GM12878 (cell line): ENCODE measurements around the gene FXYD6. TPM values are rescaled to one million over a fixed set of nuclear protein-coding genes. Genes with fewer than 3 reads are reported as not detected.

Experiments used
- ATAC-seq: fragments of 200-7000 bp; cut with Tn5 transposase; 3 replicates; pipeline ENCODE4 v1.9.1; 2020; ENCODE audit warnings: mild to moderate bottlenecking, moderate library complexity
- BruUV-seq: library from RNA; stranded (reverse); fragments of 400-500 nt; replicated peaks from 2 replicates; lab custom pipeline; 2021; lab: Mats Ljungman, UMichigan
- CTCF ChIA-PET: fragments of 300-600 bp; sonication (Branson Sonifier 250); formaldehyde crosslinking; extraction: SDS; loops from one replicate; lab custom pipeline; 2021; ENCODE audit warnings: inconsistent platforms; lab: Yijun Ruan, JAX
- POLR2A ChIA-PET: fragments of 350-600 bp; formaldehyde crosslinking; extraction: SDS; loops from one replicate; lab custom pipeline; 2021; ENCODE audit warnings: inconsistent platforms; lab: Charles Lee
- RAD21 ChIA-PET: fragments of 300-600 bp; sonication (Branson Sonifier 250); formaldehyde crosslinking; loops from one replicate; lab custom pipeline; 2023; ENCODE audit warnings: antibody characterized with exemption; ENCODE audit not compliant: unreplicated experiment; lab: Charles Lee
- SMC1A ChIA-PET: fragments of 300-600 bp; sonication (Branson Sonifier 250); formaldehyde crosslinking; loops from one replicate; lab custom pipeline; 2023; ENCODE audit not compliant: unreplicated experiment, uncharacterized antibody; lab: Charles Lee
- DNase-seq: peaks from one replicate; pipeline ENCODE4 v3.0.0-alpha.2; 2011; ENCODE audit warnings: low read depth, low spot score
- FAIRE-seq: peaks from 3 replicates; lab custom pipeline; 2011; peaks lifted over from hg19 to GRCh38; lab: Jason Lieb, UNC
- H2AFZ ChIP-seq: 2 replicates; pipeline ENCODE4 v1.6.0; 2011; ENCODE audit warnings: low read depth, low read length, control low read depth; ENCODE audit not compliant: control insufficient read depth
- H3K27ac ChIP-seq: 2 replicates; pipeline ENCODE4 v1.5.1; 2011; ENCODE audit warnings: control low read depth; ENCODE audit not compliant: control insufficient read depth, insufficient read depth
- H3K27me3 ChIP-seq, 2 experiments: replicated peaks in 1 of 2; 2 replicates each; pipeline versions ENCODE4 v1.6.0 to v1.6.1; 2011; ENCODE audit warnings: low read length in 1 of 2; ENCODE audit not compliant: control insufficient read depth in 2 of 2, insufficient read depth in 2 of 2
- H3K36me3 ChIP-seq, 2 experiments: 2 replicates each; pipeline ENCODE4 v1.5.1; 2011; ENCODE audit warnings: low read length in 1 of 2; ENCODE audit not compliant: control insufficient read depth in 2 of 2, insufficient read depth in 2 of 2
- H3K4me1 ChIP-seq: 2 replicates; pipeline ENCODE4 v1.6.1; 2011; ENCODE audit warnings: mild to moderate bottlenecking, low read length, moderate library complexity, mixed read lengths; ENCODE audit not compliant: control insufficient read depth, insufficient read depth
- H3K4me2 ChIP-seq: 2 replicates; pipeline ENCODE4 v1.6.0; 2011; ENCODE audit warnings: control low read depth; ENCODE audit not compliant: control insufficient read depth, insufficient read depth
- H3K4me3 ChIP-seq: fragments of 200-600 bp; sonication (generic); 2 replicates; pipeline ENCODE4 v1.5.1; 2016
- H3K79me2 ChIP-seq: 2 replicates; pipeline ENCODE4 v1.6.0; 2011; ENCODE audit warnings: low read length; ENCODE audit not compliant: control insufficient read depth, insufficient read depth
- H3K9ac ChIP-seq: 2 replicates; pipeline ENCODE4 v1.8.0; 2011; ENCODE audit warnings: low read length, control low read depth, mixed read lengths; ENCODE audit not compliant: control insufficient read depth, insufficient read depth
- H3K9me3 ChIP-seq: replicated peaks from 3 replicates; pipeline ENCODE4 v1.5.1; 2011; ENCODE audit warnings: mild to moderate bottlenecking, low read length; ENCODE audit not compliant: control insufficient read depth, insufficient read depth
- H4K20me1 ChIP-seq: 2 replicates; pipeline ENCODE4 v1.6.0; 2011; ENCODE audit not compliant: control insufficient read depth, insufficient read depth
- ATF2 ChIP-seq: IDR thresholded peaks from 2 replicates; pipeline ENCODE4 v1.6.1; 2012; ENCODE audit warnings: low read length, inconsistent platforms
- CREM ChIP-seq: IDR thresholded peaks from 2 replicates; pipeline ENCODE4 v1.6.1; 2014; ENCODE audit warnings: antibody characterized with exemption, low read depth
- JUND ChIP-seq: IDR thresholded peaks from 2 replicates; pipeline ENCODE4 v1.6.1; 2012; ENCODE audit warnings: low read depth, mild to moderate bottlenecking, low read length, improper control_type of control experiment, moderate library complexity
- MXI1 ChIP-seq: fragments of 150-350 bp; IDR thresholded peaks from 2 replicates; pipeline ENCODE4 v1.6.1; 2011; ENCODE audit warnings: low read depth, mild to moderate bottlenecking, inconsistent platforms, low read length, improper control_type of control experiment
- NKRF ChIP-seq: fragments of 450-650 bp; conservative IDR thresholded peaks from 2 replicates; pipeline ENCODE4 v1.6.1; 2017; ENCODE audit warnings: mild to moderate bottlenecking, moderate library complexity
- SREBF1 ChIP-seq: IDR thresholded peaks from 2 replicates; pipeline ENCODE4 v1.6.1; 2012; ENCODE audit warnings: mild to moderate bottlenecking, low read length
- TAF1 ChIP-seq: IDR thresholded peaks from 2 replicates; pipeline ENCODE4 v1.6.1; 2011; ENCODE audit warnings: mild to moderate bottlenecking, low read depth, low read length, borderline replicate concordance
- TARDBP ChIP-seq: IDR thresholded peaks from 2 replicates; pipeline ENCODE4 v1.6.1; 2016; ENCODE audit warnings: borderline replicate concordance
- ZBED1 ChIP-seq: IDR thresholded peaks from 2 replicates; pipeline ENCODE4 v1.6.1; 2016; ENCODE audit warnings: borderline replicate concordance
- ZBTB4 ChIP-seq: fragments of 450-650 bp; formaldehyde crosslinking; IDR thresholded peaks from 2 replicates; pipeline ENCODE4 v1.4.0; 2022; ENCODE audit warnings: mild to moderate bottlenecking, moderate library complexity
- ZBTB40 ChIP-seq: fragments of 450-650 bp; IDR thresholded peaks from 2 replicates; pipeline ENCODE4 v1.6.1; 2016; ENCODE audit warnings: mild to moderate bottlenecking, moderate library complexity, borderline replicate concordance
- ZNF622 ChIP-seq: fragments of 450-650 bp; IDR thresholded peaks from 2 replicates; pipeline ENCODE4 v1.6.1; 2017; ENCODE audit warnings: mild to moderate bottlenecking, inconsistent platforms
- WGBS: methylation state at CpG from one replicate; pipeline ENCODE4 v1.1.6; 2016; ENCODE audit warnings: low lambda C conversion rate; ENCODE audit not compliant: insufficient replicate concordance, insufficient coverage; ENCODE audit errors: missing lambda C conversion rate; 5-methylcytosine and 5-hydroxymethylcytosine counted together
- in situ Hi-C: fragments of 300-500 bp; cut with MboI; formaldehyde crosslinking; loops from 9 replicates; pipeline ENCODE4 v1.14.3; 2018; ENCODE audit warnings: mixed read lengths
- intact Hi-C: fragments of 100-400 bp; cut with micrococcal nuclease; formaldehyde crosslinking; loops from one replicate; pipeline ENCODE4 v1.14.2; 2022; ENCODE audit not compliant: unreplicated experiment
- polyA plus RNA-seq, 11 experiments: library from polyadenylated mRNA; depleted of rRNA in 4 of 11; unstranded in 6 of 11; stranded (reverse) in 5 of 11; fragments of >200 nt; fragmentation: Nextera tagmentation in 4 of 11; fragmentation: Illumina TruSeq in 1 of 11; extraction: Ambion mirVana in 4 of 11; extraction: Trizol in 1 of 11; gene quantifications; 1 replicate in 1 of 11; 2 replicates in 10 of 11; pipeline versions ENCODE4 v1.2.1 to v1.2.3, GENCODE V29; 2011 to 2016; ENCODE audit warnings: inconsistent platforms in 2 of 11, missing spikeins in 2 of 11, low read depth in 1 of 11
- total RNA-seq, 4 experiments: library from RNA; depleted of rRNA in 3 of 4; stranded (reverse); fragments of >200 nt in 3 of 4; fragmentation: Illumina TruSeq in 1 of 4; extraction: Trizol in 1 of 4; gene quantifications; 2 replicates each; pipeline versions ENCODE4 v1.2.1 to v1.2.3, GENCODE V29; 2013 to 2021

FXYD6 gene
- total and polyA plus RNA-seq, 10 of the 15 experiments (the other 5 are each of a cell fraction or from before 2014, with no cell fraction given): 0.09 to 2.0 (median 0.23) TPM; not detected in 2

- TF ChIP-seq ZBTB40 (no peak), JUND (no peak)
Observed at GRCh38 chr11:117790279-117790678, 86.2 kb downstream of the FXYD6 start (continued).

- no peak overlapping the region for H3K9ac ChIP-seq
- ChIA-PET SMC1A (interaction anchor here (1.1 to 1.5 kb wide), 2 partner anchors 10 to 12 kb away, joined by 3 to 5 read pairs; no protein-coding TSS in a partner anchor), POLR2A (no interaction called here), RAD21 (interaction anchor here (0.8 to 1.5 kb wide), 2 partner anchors 11 to 28 kb away, joined by 3 to 4 read pairs; no protein-coding TSS in a partner anchor), CTCF (interaction anchor here (1.0 to 1.1 kb wide), 2 partner anchors 264 to 363 kb away, joined by 3 read pairs; no protein-coding TSS in a partner anchor)
- intact Hi-C loops (no loop called here), in situ Hi-C loops (no loop called here)
- no peaks in the 10 kb centered on the region for H3K9me3 ChIP-seq
- FAIRE-seq: no peak
- peaks cover 9 to 10% of the 10 kb centered on the region in 2 experiments; a peak in 3 of 4 replicates for H3K27me3 ChIP-seq
- H4K20me1 ChIP-seq: no peaks in the 10 kb centered on the region
- no peak overlapping the region for H3K27ac ChIP-seq
- H2AFZ ChIP-seq: no peak overlapping the region
- no peak overlapping the region for H3K4me3 ChIP-seq
- no TSS peak for BruUV-seq
- DNase-seq: no peak
- WGBS: 8% methylated on average over 4 of the region's 4 CpGs
- no peak overlapping the region for H3K4me2 ChIP-seq
- no peaks in the 10 kb centered on the region for H3K79me2 ChIP-seq
- no peaks in the 10 kb centered on the region for H3K36me3 ChIP-seq
- no peaks in the 10 kb centered on the region for H3K4me1 ChIP-seq
- ATAC-seq: no peak
- TF ChIP-seq MXI1 (no peak), ATF2 (no peak), CREM (no peak), ZBED1 (no peak), ZNF622 (no peak), ZBTB4 (CRISPR knock-in tag) (no peak), TAF1 (no peak), TARDBP (no peak), NKRF (no peak), SREBF1 (no peak)
Observed at GRCh38 chr11:117789241-117789640, 87.2 kb downstream of the FXYD6 start.
